SK-N-SH treated with all-trans-retinoic acid at 6 μM for 48 hours (cell line): ENCODE measurements around the gene TREX2.

Experiments used
- ATAC-seq: fragments of 200-7000 bp; cut with Tn5 transposase; 3 replicates; pipeline ENCODE4 v1.9.1; 2020; ENCODE audit warnings: mild to moderate bottlenecking, moderate library complexity
- ARNTL ChIP-seq: fragments of 450-650 bp; formaldehyde crosslinking; IDR thresholded peaks from 2 replicates; pipeline ENCODE4 v1.5.0; 2020; ENCODE audit warnings: low read depth, mild to moderate bottlenecking, moderate library complexity, borderline replicate concordance
- BACH2 ChIP-seq: fragments of 250-450 bp; sonication (Bioruptor Pico); IDR thresholded peaks from 2 replicates; pipeline ENCODE4 v1.9.0; 2021; ENCODE audit warnings: mild to moderate bottlenecking, borderline replicate concordance
- ESRRG ChIP-seq: fragments of 250-450 bp; sonication (Bioruptor Pico); IDR thresholded peaks from 2 replicates; pipeline ENCODE4 v1.6.1; 2021; ENCODE audit warnings: mild to moderate bottlenecking
- ISL1 ChIP-seq: fragments of 250-450 bp; sonication (Bioruptor Pico); IDR thresholded peaks from 2 replicates; pipeline ENCODE4 v2.1.2; 2022; ENCODE audit warnings: mild to moderate bottlenecking, moderate library complexity
- OSR1 ChIP-seq: fragments of 250-450 bp; sonication (Bioruptor Pico); IDR thresholded peaks from 2 replicates; pipeline ENCODE4 v1.8.0; 2022; ENCODE audit warnings: moderate library complexity, mild to moderate bottlenecking, inconsistent platforms
- RARB ChIP-seq: fragments of 250-450 bp; sonication (Bioruptor Pico); IDR thresholded peaks from 2 replicates; pipeline ENCODE4 v1.8.0; 2021; ENCODE audit warnings: mild to moderate bottlenecking, moderate library complexity
- TCF4 ChIP-seq: fragments of 250-450 bp; sonication (Bioruptor Pico); IDR thresholded peaks from 2 replicates; pipeline ENCODE4 v1.8.0; 2021; ENCODE audit warnings: mild to moderate bottlenecking, moderate library complexity, borderline replicate concordance
- ZC3H10 ChIP-seq: fragments of 250-450 bp; sonication (Bioruptor Pico); IDR thresholded peaks from 2 replicates; pipeline ENCODE4 v1.5.1; 2021; ENCODE audit warnings: mild to moderate bottlenecking, moderate library complexity
- ZNF565 ChIP-seq: fragments of 450-650 bp; formaldehyde crosslinking; conservative IDR thresholded peaks from 2 replicates; pipeline ENCODE4 v1.5.0; 2020; ENCODE audit warnings: low read depth, mild to moderate bottlenecking, moderate library complexity
- ZNF70 ChIP-seq: fragments of 450-650 bp; formaldehyde crosslinking; IDR thresholded peaks from 2 replicates; pipeline ENCODE4 v1.5.0; 2020; ENCODE audit warnings: mild to moderate bottlenecking, moderate library complexity
- ZNF8 ChIP-seq: fragments of 450-650 bp; formaldehyde crosslinking; IDR thresholded peaks from 2 replicates; pipeline ENCODE4 v1.5.0; 2020; ENCODE audit warnings: mild to moderate bottlenecking, moderate library complexity
- TF ChIP-seq, protein P1 (sequence below): fragments of 250-450 bp; sonication (Bioruptor Pico); IDR thresholded peaks from 2 replicates; pipeline ENCODE4 v1.8.0; 2021; ENCODE audit warnings: low read depth, mild to moderate bottlenecking, moderate library complexity, borderline replicate concordance
- TF ChIP-seq, protein P2 (sequence below): fragments of 250-450 bp; sonication (Bioruptor Pico); IDR thresholded peaks from 2 replicates; pipeline ENCODE4 v1.5.0; 2020; ENCODE audit warnings: mild to moderate bottlenecking, moderate library complexity
- TF ChIP-seq, protein P3 (sequence below): fragments of 250-450 bp; sonication (Bioruptor Pico); IDR thresholded peaks from 2 replicates; pipeline ENCODE4 v1.5.1; 2021; ENCODE audit warnings: mild to moderate bottlenecking, moderate library complexity

Gene TREX2

DNA sequence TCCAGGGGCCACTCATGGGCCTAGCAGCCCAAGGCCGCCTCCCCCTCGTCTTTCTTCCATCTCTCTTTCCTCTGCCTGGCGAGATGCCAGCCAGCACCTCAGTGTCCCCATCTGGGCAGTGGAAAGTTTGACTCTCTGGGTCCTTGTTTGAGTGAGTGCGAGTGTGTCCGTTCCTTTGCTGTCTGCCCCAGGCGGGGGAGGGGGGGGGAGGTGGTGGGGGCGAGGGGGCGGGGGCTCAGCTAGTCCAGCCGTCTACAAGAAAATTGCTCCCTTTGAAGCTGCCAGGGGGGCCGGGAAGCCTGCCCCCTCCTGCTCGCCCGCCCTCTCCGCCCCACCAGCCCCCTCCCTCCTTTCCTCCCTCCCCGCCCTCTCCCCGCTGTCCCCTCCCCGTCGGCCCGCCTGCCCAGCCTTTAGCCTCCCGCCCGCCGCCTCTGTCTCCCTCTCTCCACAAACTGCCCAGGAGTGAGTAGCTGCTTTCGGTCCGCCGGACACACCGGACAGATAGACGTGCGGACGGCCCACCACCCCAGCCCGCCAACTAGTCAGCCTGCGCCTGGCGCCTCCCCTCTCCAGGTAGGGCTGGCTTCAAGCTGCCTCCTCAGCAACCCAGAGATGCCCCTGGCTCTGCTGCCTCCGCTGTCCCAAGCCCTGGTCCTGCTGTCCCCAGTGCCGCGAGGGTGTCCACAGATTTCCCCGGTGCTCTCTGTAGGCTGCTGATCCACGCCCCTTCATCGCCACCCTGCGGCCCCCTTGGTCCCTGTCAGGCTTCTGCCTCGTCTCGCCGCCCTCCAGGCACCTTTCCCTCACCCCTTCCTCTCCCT lies 48.9 kb upstream of the TREX2 start, which contains the start of gene BGN (continued):
- TF ChIP-seq, protein P1, sequence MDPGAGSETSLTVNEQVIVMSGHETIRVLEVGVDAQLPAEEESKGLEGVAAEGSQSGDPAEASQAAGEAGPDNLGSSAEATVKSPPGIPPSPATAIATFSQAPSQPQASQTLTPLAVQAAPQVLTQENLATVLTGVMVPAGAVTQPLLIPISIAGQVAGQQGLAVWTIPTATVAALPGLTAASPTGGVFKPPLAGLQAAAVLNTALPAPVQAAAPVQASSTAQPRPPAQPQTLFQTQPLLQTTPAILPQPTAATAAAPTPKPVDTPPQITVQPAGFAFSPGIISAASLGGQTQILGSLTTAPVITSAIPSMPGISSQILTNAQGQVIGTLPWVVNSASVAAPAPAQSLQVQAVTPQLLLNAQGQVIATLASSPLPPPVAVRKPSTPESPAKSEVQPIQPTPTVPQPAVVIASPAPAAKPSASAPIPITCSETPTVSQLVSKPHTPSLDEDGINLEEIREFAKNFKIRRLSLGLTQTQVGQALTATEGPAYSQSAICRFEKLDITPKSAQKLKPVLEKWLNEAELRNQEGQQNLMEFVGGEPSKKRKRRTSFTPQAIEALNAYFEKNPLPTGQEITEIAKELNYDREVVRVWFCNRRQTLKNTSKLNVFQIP (CRISPR knock-in tag): no peak
- no peak for TF ChIP-seq BACH2
- TF ChIP-seq, all 23 proteins: peak for 0

DNA sequence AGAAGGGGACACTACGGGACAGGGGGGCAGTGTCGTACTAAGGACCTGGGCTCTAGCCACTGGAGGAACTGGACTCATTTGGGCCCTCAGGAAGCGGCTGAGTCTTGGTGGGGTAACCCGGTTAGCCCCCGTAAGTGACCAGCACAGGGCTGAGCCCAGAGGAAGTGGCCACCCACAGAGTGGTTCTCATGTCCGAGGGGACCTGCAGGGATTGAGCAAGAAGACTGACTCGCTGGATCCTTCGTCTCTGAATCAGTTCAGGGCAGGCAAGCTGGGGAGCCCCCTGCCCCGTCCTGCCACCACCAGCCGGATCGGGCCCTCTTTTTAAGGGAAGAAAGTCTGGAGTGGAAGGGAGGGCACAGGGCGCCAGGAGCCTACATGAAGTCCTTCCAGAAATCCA lies 48.2 kb upstream of the TREX2 start:
- ATAC-seq: no peak
- TF ChIP-seq, protein P2, sequence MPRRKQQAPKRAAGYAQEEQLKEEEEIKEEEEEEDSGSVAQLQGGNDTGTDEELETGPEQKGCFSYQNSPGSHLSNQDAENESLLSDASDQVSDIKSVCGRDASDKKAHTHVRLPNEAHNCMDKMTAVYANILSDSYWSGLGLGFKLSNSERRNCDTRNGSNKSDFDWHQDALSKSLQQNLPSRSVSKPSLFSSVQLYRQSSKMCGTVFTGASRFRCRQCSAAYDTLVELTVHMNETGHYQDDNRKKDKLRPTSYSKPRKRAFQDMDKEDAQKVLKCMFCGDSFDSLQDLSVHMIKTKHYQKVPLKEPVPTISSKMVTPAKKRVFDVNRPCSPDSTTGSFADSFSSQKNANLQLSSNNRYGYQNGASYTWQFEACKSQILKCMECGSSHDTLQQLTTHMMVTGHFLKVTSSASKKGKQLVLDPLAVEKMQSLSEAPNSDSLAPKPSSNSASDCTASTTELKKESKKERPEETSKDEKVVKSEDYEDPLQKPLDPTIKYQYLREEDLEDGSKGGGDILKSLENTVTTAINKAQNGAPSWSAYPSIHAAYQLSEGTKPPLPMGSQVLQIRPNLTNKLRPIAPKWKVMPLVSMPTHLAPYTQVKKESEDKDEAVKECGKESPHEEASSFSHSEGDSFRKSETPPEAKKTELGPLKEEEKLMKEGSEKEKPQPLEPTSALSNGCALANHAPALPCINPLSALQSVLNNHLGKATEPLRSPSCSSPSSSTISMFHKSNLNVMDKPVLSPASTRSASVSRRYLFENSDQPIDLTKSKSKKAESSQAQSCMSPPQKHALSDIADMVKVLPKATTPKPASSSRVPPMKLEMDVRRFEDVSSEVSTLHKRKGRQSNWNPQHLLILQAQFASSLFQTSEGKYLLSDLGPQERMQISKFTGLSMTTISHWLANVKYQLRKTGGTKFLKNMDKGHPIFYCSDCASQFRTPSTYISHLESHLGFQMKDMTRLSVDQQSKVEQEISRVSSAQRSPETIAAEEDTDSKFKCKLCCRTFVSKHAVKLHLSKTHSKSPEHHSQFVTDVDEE: no peak
- TF ChIP-seq, protein P3, sequence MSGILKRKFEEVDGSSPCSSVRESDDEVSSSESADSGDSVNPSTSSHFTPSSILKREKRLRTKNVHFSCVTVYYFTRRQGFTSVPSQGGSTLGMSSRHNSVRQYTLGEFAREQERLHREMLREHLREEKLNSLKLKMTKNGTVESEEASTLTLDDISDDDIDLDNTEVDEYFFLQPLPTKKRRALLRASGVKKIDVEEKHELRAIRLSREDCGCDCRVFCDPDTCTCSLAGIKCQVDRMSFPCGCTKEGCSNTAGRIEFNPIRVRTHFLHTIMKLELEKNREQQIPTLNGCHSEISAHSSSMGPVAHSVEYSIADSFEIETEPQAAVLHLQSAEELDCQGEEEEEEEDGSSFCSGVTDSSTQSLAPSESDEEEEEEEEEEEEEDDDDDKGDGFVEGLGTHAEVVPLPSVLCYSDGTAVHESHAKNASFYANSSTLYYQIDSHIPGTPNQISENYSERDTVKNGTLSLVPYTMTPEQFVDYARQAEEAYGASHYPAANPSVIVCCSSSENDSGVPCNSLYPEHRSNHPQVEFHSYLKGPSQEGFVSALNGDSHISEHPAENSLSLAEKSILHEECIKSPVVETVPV (CRISPR knock-in tag): no peak
- TF ChIP-seq ARNTL: no peak
- no peak for TF ChIP-seq TCF4 (CRISPR knock-in tag)
- no peak for TF ChIP-seq ZNF70 (CRISPR knock-in tag)
- no peak for TF ChIP-seq ESRRG
- TF ChIP-seq ISL1: no peak
- TF ChIP-seq ZNF8: no peak
- TF ChIP-seq BACH2: no peak

DNA sequence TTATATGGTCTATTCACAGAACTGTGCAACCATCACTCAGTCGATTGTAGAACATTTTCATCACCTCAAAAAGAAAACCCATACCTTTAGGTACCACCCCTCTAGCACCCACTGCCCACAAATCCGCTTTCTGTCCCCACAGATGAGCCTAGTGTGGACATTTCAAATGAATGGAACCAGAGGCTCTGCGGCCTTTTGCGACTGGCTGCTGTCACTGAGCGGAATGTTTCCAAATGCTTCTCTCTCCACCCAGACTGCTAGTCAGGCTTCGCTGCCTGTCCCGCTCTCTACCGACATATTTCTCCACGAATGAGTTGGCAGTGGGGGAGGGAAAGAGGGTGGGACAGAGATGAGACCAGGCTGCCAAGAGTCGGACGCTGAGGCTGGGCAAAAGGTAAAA lies 47.2 kb upstream of the TREX2 start:
- ATAC-seq: no peak
- TF ChIP-seq OSR1 (CRISPR knock-in tag) (no peak), ZNF70 (CRISPR knock-in tag) (0 out of 2 replicates have a peak, but pooled peaks have one; percentile 25)
- TF ChIP-seq, all 23 proteins: peak for 1

DNA sequence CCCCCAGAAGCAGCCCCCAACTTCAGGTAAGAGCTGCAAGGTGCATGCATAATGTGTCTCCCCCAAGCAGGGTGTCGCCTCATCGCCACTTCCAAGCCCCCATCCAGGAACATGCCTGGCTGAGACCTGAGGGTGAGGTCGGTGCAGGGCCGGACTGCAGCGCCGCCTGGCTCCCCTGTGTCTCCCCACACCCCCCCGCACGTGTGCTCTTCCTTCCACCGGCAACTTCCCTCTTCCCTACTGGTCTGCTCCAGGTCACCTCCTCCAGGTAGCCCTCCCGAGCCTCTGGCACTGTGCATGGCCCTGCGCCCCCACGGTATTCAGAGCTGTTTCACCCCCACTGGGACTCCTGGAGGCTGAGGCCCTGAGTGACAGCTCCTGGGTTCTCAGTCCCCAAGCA lies 46.7 kb upstream of the TREX2 start:
- ATAC-seq: no peak
- no peak for TF ChIP-seq ZC3H10 (CRISPR knock-in tag)
- TF ChIP-seq, protein P3 (CRISPR knock-in tag): no peak
- TF ChIP-seq, protein P1 (CRISPR knock-in tag): no peak
- no peak for TF ChIP-seq ESRRG
- no peak for TF ChIP-seq ZNF565 (CRISPR knock-in tag)
- TF ChIP-seq RARB (CRISPR knock-in tag): no peak
- TF ChIP-seq BACH2: no peak
- TF ChIP-seq ZNF8: no peak

DNA sequence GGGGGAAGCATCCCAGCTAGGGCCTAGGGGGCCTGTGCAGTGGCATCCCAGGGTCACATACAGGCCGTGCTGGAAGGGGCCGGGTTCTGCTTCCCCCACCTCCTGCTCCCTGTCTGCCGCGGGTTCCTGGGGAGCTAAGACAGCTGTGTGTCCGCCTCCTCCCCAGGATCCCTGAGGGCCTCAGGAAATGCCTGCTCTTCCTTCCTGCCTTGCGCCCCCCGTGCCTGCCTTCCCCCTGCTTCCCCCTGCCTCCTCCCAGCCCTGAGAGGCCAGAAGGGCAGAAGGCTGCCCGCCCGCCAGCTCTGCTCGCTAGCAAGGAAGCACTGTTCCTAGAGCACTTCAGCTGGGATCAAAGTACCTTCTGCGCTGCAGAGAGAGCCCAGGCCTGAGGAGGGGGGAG lies 46.1 kb upstream of the TREX2 start:
- peak; percentile 1; the same call in 1 of the 3 replicates for ATAC-seq
- TF ChIP-seq RARB (CRISPR knock-in tag): no peak
- TF ChIP-seq, protein P1 (CRISPR knock-in tag): no peak
